Measurements from ENCODE around the gene TH. TPM values are rescaled to one million over a fixed set of nuclear protein-coding genes. Genes with fewer than 3 reads are reported as not detected.

Gene TH
- total and polyA plus RNA-seq, 10 donors, result 0.13 to 1.0 (median 0.27) TPM; not detected in 6

GRCh38 chr11:2200536-2200935 lies 28.9 kb upstream of the TH start:
- H3K9me3 ChIP-seq, result peaks cover 0 to 6% (median 0%) of the 10 kb centered on the region in 8 donors
- WGBS, 5 donors, result 70 to 90% (median 79%) methylated on average over 11 of the region's 11 CpGs
- intact Hi-C loops (cut with DNase I; ENCODE audit: low total_unique reads), result no loop called here
- no peak overlapping the region for H3K27ac ChIP-seq
- no peak for TF ChIP-seq CTCF (IDR thresholded peaks at IDR 0.05 in 8 of 11, conservative IDR thresholded peaks at IDR 0.05 in 3 of 11)
- TF ChIP-seq POLR2A (IDR thresholded peaks at IDR 0.05), result no peak
- no peak for TF ChIP-seq POLR2AphosphoS5 (IDR thresholded peaks at IDR 0.05)
- DNase-seq, result peak; percentile 57
- H3K36me3 ChIP-seq, result no peaks in the 10 kb centered on the region
- H3K4me1 ChIP-seq, result peaks cover 0 to 8% (median 0%) of the 10 kb centered on the region in 6 donors
- H3K27me3 ChIP-seq (replicated peaks in 1 of 7), result peaks cover 0 to 8% (median 2%) of the 10 kb centered on the region in 7 donors
- no peak overlapping the region for H3K4me3 ChIP-seq

- peaks cover 0 to 6% (median 0%) of the 10 kb centered on the region in 8 donors for H3K9me3 ChIP-seq
- TF ChIP-seq CTCF (IDR thresholded peaks at IDR 0.05 in 8 of 11, conservative IDR thresholded peaks at IDR 0.05 in 3 of 11) (no peak), POLR2A (IDR thresholded peaks at IDR 0.05) (no peak), POLR2AphosphoS5 (IDR thresholded peaks at IDR 0.05) (no peak)
- intact Hi-C loops (cut with DNase I; ENCODE audit: low total_unique reads), result loop anchor here (5.0 kb wide), 1 partner anchor 103 kb away; the partner anchor contains the start of genes C11orf21 and TSPAN32
- WGBS, 5 donors, result 84 to 94% (median 90%) methylated on average over 8 to 22 of the region's 22 CpGs
- no peaks in the 10 kb centered on the region for H3K36me3 ChIP-seq
- H3K27ac ChIP-seq, result no peak overlapping the region
- H3K4me3 ChIP-seq, result no peak overlapping the region
- peaks cover 0 to 16% (median 7%) of the 10 kb centered on the region in 7 donors for H3K27me3 ChIP-seq (replicated peaks in 1 of 7)
- H3K4me1 ChIP-seq, result peaks cover 0 to 15% (median 4%) of the 10 kb centered on the region in 6 donors
- DNase-seq, result no peak
These were observed 28.1 kb upstream of the TH start for GRCh38 chr11:2199466-2200341.

- TF ChIP-seq CTCF (IDR thresholded peaks at IDR 0.05 in 8 of 11, conservative IDR thresholded peaks at IDR 0.05 in 3 of 11) (no peak), POLR2AphosphoS5 (IDR thresholded peaks at IDR 0.05) (no peak), POLR2A (IDR thresholded peaks at IDR 0.05) (no peak)
- Histone ChIP-seq H3K9me3 (peaks cover 0 to 6% (median 0%) of the 10 kb centered on the region in 8 donors), H3K4me1 (peaks cover 0 to 16% (median 4%) of the 10 kb centered on the region in 6 donors), H3K36me3 (no peaks in the 10 kb centered on the region), H3K27me3 (replicated peaks in 1 of 7) (peaks cover 0 to 17% (median 7%) of the 10 kb centered on the region in 7 donors), H3K27ac (no peak overlapping the region), H3K4me3 (no peak overlapping the region)
- no peak for DNase-seq
- WGBS, 5 donors, result 56 to 76% (median 68%) methylated on average over 12 to 21 of the region's 21 CpGs
- intact Hi-C loops (cut with DNase I; ENCODE audit: low total_unique reads), result loop anchor here (5.0 kb wide), 1 partner anchor 104 kb away; the partner anchor contains the start of genes C11orf21 and TSPAN32
These were observed 27.2 kb upstream of the TH start for GRCh38 chr11:2198621-2199365.

All from spleen (tissue), 11 donors.